Stimulated activated CD8-positive, alpha-beta memory T cell treated with anti-CD3 and anti-CD28 coated beads, Interleukin-2, amount 100 ng/mL, for 48 hours (primary cell): Measurements from ENCODE around the gene VMAC.

Experiments
- DNase-seq, 2 donors: peaks; one replicate each; pipeline ENCODE4 v3.0.0-alpha.2; 2020; ENCODE audit warnings: low read depth in 2 of 2

Gene VMAC

GRCh38 chr19:5929179-5929578 is 24.5 kb downstream of the VMAC start:
- DNase-seq = no peak

DNA sequence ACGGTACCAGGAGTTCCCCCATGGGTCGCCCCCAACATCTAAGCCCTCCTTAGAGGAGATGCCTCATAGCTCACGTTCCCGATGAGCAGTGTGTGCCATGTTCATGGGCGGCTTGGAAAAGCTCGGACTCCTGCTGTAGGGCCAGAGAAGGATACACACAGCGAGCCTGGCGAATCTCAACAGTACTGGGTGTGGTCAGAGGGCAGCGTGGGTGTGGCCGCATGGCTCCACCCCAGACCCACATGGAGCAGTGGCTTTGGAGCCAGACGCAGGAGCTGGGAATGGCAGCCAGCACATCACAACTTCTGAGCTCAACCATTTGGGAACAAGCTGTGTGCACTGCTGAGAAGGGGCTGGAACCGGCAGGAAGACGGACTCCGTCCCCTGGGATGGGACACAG is 25.0 kb downstream of the VMAC start:
- DNase-seq = no peak

DNA sequence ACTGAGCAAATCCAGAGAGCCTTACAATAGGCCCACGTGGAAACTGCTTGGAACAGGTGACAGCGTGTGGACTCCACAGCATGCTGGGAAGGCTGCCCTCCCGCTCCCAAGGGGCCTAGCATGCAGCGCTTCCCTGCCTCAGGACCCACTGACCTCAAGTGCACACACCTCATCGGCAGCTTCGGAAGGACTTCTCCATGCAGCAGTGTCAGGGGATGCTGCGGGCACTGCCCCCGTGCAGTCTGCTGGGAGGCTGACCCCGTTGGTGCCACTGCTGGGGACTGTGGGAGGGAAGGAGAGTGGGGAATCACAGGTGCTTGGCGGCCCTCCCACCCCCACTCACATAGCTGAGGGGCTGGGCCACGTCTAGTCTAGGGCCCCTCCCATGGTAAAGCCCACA is 26.6 kb downstream of the VMAC start:
- DNase-seq = no peak

DNA sequence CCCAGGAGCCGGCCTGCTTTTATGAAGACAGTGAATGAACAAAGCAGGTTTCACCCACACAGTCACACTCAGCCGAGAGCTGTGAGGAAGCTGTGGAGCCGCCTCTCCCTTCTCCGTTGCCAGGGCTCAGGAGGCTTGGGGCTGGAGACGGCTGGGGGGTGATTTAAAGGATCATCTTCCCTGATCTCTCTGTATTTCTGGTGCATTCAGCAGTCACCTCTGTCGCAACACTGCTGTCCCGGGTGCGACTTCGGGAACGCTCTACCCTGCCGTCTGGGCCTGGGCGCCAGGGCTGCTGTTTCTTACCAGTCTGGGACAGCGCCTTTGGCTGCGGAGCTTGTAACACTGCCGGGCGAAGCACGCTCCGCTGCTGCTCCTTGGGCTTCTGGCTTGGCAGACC is 27.5 kb downstream of the VMAC start:
- no peak for DNase-seq

- no peak for DNase-seq
Observed at GRCh38 chr19:5932609-5933262, 28.1 kb downstream of the VMAC start.

DNA sequence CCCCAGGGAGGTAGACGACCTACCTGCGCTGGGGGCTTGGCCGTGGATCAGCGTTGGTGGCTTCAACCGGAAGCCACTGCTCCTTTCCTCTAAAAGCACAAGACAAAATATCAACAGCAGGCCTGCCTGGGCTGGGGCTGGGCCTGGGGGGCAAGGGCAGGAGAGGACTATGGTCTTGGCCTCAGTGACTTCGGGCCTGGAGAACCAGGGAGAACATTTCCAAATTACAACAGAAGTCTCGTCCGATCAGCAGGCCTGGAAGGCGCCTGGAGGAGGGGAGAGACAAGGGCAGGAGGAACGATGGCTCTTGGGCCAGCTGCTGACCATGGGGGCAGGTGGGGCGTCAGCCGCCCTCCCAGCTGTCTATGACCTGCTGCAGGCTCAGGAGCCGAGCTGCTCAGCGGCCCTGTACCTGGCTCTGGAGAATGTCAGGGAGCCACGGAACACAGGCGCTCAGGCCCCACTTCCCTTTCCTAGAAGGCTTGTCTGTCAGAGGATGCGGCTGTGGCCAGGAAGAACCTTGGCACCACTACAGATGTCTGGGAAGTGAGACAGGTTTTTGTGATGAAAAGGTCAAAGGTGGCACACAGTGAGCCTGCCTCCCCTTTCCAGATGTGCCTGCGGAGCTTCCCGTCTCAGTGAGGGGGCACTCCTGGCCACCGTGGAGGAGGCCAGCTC is 28.9 kb downstream of the VMAC start:
- DNase-seq = no peak

GRCh38 chr19:5934069-5934401 is 29.4 kb downstream of the VMAC start:
- DNase-seq = no peak

DNA sequence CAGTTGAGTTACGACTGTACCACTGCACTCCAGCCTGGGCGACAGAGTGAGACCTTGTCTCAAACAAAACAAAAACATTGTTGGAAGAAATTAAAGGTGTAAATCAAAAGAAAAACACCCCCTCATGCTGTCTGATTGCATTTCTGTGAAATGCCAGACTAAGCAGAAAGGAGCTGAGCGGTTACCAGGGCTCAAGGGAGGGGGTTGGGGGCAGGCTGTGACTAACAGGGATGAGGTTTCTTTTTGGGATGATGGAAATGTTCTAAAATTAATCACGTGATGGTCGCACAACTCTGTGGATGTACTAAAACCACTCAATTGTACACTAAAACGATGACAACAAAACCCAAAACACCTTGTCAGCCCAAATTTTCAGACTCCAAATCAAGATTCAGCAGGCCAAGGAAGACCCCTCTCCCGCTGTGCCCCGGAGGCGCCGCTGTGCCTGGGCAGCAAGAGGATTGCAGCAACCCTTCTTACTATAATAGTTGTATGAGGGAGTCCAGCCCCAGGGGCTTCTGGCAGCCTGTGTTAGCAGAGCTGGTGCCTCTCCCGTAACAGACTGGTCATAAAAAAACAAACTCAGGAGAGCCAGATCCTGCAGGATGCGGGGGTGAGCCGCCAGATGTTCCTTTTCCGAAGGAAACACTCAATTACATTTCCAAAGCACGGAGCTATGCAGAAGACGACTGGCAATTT is 30.3 kb downstream of the VMAC start:
- no peak for DNase-seq

DNA sequence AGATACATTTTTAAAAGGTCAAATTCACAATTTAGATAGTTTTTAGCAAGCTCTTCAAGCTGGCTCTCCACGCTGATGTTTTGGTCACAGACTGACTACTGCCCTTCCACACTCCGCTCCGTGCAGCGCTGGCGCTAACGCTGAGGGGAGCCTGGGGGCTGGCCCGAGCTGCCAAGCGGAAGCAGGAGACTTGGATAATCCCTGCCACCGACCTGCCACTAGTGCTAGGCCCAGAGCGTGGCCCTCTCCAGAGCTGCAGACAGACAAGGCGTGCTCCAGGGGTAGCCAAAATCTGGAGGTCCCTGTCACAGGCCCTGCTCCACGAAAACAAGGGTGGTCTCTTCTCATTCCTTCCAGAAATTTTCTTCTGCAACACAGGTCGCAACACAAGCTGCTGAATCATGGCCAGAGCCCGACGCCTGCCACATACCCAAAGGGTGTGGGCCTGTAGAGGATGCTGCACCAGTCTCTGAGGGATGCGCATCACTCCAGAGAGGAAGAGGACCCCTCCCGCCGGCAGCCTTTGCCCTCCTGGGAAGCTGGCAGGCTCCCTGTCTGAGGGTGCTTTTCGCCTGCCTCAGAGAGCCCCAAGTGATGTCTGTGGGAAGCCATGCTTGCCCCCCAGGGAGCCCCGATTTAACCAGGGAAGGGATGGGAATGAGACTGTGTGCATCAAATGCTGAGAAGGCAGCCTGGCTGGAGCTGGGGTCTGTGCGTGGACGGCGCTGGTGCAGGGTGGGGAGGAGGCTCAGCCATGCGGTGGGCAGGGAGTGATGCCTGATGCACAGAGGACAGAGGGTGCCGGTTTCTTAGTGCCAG is 31.0 kb downstream of the VMAC start:
- DNase-seq = no peak

DNA sequence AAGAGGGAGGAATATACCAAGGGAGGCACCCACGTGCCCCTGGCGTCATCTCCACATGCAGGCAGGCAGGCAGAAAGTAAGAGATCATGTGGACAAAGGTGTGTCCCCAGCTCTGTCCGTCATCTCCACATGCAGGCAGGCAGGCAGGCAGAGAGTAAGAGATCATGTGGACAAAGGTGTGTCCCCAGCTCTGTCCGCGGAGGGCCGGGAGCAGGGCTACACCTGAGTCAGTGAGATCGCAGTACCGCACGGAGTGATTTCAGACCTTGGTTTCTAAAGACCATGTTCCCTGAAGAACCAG is 31.6 kb downstream of the VMAC start:
- no peak for DNase-seq

DNA sequence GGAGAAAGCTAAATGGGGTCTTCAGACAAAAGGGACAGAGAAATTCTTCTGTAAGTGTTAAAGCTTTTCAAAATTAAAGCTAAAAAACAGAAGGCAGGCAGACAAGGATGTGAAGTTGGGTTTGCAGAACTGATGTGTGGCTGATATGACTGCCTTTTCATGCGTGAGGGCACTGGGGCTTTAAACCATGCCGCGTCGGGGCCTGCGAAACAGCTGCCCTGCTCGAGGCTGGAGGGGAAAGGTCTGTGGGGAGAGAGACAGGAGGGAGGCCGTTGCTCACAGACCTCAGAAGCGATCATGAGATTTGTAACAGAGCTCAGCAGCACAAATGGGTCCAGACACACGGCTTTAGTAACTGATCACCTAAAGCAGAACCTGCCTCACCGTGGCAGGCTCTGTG is 32.9 kb downstream of the VMAC start:
- DNase-seq = no peak

DNA sequence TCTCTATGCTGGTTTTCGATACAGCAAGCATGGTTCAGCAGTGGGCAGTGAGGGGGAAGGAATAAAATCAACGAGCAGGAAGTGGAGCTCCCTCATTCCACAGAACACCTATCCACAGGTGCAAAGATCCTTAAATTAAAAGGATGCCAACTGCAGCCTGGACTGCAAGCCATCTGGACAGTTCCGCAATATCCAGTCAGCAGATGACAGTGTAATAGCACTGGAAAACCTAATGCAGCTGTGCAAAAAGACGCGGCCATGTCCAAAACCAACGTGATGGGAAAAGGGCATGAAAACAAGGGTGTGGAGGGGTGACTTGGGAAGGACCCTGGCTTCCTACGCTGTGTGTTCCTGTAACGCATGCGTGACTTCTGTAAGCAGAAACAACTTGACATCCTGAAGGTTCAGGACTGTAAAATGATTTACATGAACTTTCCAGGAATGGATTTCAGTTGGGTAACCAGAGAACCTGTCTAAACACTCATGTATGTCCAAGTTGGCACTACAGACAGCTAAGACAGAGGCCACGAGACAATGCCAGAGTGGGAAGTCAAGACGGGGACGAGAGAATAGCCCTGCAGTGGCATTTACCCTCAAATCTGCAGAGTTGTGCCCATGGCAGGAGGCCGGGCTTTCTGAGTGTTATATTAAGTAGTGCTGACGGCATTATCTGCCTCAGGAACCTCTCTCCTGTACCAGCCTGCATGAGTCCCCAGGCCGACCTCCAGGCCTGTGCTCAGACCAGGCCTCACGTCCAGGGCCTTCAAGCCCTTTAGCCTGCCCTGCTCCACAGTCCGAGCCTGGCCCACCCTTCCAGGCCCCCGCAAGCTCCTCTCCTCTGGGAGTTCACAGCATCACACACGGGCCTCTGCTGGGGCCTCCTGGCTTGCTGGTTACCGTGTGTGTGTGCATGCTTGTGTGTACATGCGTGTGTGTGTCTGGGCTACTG is 35.9 kb downstream of the VMAC start:
- DNase-seq = no peak

DNA sequence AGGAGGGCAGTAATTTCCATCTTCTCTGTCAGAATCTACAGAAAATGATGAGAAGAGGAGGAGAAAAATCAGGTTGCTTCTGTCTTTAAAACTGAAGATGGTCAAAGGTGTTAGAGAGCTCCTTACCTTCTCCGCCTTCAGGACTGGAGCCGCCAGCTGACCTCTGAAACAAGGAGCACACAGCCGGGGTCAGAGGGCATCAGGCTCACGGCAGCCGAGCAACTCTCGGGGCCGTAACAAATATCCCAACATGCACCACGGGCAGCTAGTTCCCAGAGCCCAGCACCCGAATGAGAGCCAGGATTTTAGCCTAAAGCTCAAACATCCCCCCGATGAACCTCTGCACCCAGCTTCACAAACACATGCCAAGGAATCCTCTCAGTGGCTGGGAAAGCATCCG is 37.0 kb downstream of the VMAC start:
- no peak for DNase-seq

DNA sequence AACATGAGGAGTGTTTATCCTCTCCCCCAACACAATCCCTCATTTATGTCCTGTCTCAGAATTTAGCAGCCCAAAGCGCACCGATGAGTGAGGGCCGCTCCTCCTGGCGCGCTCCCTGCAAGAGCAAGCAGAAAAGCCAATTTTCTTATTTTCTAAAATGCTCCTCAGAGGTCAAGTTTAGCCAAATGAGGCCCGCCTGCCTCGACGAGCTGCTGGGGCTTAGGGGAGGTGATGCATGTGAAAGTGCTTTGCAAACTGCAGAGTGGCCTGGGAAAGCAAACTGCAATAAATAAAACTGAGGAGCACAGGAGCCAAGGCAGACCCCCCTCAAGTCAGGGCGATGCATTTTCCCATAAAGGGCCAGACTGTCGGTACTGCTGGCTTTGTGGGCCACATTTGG is 38.4 kb downstream of the VMAC start:
- DNase-seq = no peak

DNA sequence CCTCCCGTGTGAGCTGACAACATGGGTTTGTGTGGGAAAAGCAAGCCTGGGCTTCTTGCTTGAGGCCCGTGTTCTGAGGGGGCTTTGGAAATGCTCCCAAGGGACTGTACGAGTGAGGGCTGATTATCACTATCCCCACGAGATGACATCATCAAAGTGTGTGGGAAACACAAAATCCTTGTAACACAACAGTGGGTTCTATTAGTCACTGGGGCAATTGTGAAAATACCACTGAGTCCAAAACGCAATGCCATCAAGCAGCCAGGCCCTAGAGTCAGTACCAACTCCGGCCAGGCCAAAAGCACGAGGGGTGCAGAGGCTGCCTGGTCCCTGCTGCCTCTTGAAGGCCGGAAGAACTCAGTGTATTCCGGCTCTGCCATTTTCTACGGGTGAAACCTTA is 39.0 kb downstream of the VMAC start:
- DNase-seq = no peak

- DNase-seq = no peak
Observed at GRCh38 chr19:5947435-5947834, 42.8 kb downstream of the VMAC start.

GRCh38 chr19:5948752-5949564 is 44.3 kb downstream of the VMAC start:
- DNase-seq = no peak

DNA sequence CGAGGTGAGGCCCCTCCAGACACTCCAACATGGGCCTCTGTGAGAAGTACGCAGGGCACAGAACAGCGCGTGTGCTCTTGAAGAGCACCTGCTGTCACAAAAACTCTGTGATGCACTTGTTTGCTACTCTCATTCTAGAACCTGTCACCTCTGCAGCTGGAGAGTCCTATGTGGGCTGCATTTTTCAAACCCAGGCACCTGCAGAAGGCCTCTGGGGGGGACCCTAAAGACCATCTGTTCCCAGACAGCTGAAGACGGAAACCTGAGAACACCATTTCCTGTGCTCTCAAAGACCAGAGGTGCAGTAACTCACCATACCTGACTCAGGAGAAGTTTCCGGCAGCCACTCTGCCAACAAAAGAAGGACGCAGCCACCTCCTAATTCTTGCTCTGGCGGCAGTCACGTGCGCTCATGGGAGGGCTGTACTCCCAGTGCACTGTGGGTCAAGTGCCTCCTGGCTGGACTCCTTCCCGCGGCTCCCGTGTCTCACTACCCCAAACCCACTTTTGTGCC is 45.2 kb downstream of the VMAC start:
- DNase-seq = no peak

DNA sequence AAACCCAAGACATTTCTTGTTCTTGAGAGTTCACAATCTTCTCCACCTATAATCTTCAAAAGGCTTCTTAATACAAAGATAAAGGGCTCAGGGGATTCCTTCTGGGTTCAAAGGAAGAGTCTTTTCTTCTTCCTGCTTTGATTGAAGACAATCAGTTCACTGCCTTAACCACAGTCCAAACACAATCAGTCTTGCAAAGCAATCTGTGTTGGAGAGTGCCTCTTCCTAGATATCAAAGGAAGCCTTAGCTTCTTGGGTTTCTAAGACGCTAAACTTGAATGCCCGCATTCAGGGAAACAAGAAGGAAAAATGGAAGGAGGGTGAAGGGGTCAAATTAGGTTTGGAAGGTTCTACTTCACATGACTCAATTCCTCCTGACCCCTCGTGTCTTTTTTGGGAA is 46.1 kb downstream of the VMAC start:
- DNase-seq = no peak

- DNase-seq = no peak
Observed at GRCh38 chr19:5951338-5951861, 46.7 kb downstream of the VMAC start.
